ENCODE data around the gene TMF1. TPM values are rescaled to one million over a fixed set of nuclear protein-coding genes. Genes with fewer than 3 reads are reported as not detected.

Gene TMF1
- total and polyA plus RNA-seq, 10 of the 15 experiments (the other 5 are each of a cell fraction or from before 2014, with no cell fraction given): 7.1 to 24.5 (median 18.6) TPM

- TF ChIP-seq E2F8 (IDR thresholded peaks at IDR 0.05; ENCODE audit: low read depth, partially characterized antibody): no peak
Observed at GRCh38 chr3:68974711-68975110, 77.4 kb downstream of the TMF1 start (continued).

- DNase-seq (ENCODE audit: low read depth, low spot score) (no peak), ATAC-seq (peak; percentile 20), FAIRE-seq (no peak)
- Histone ChIP-seq H3K27ac (ENCODE audit: control insufficient read depth, insufficient read depth) (no peak overlapping the region), H4K20me1 (ENCODE audit: control insufficient read depth, insufficient read depth) (no peaks in the 10 kb centered on the region), H3K9ac (ENCODE audit: control insufficient read depth, insufficient read depth, low read length) (no peak overlapping the region), H3K4me3 (no peak overlapping the region), H3K36me3 (ENCODE audit: control insufficient read depth in 2 of 2, insufficient read depth in 2 of 2, low read length in 1 of 2) (no peaks in the 10 kb centered on the region; a peak in 1 of 4 replicates), H3K4me1 (ENCODE audit: control insufficient read depth, insufficient read depth, low read length) (no peaks in the 10 kb centered on the region), H3K4me2 (ENCODE audit: control insufficient read depth, insufficient read depth) (no peak overlapping the region), H3K9me3 (replicated peaks; ENCODE audit: control insufficient read depth, insufficient read depth, low read length) (no peaks in the 10 kb centered on the region), H3K79me2 (ENCODE audit: control insufficient read depth, insufficient read depth, low read length) (no peaks in the 10 kb centered on the region), H3K27me3 (replicated peaks in 1 of 2; ENCODE audit: control insufficient read depth in 2 of 2, insufficient read depth in 2 of 2, low read length in 1 of 2) (peaks cover 0 to 2% of the 10 kb centered on the region in 2 experiments; a peak in 1 of 4 replicates), H2AFZ (ENCODE audit: control insufficient read depth, low read depth, low read length) (no peak overlapping the region)
- BruUV-seq (replicated peaks): no TSS peak
- ChIA-PET CTCF (interaction anchor here (1.6 to 2.1 kb wide), 2 partner anchors 46 to 81 kb away, joined by 3 to 8 read pairs; no protein-coding TSS in a partner anchor), POLR2A (no interaction called here), RAD21 (ENCODE audit: unreplicated experiment) (interaction anchor here (1.1 kb wide), 1 partner anchor 72 kb away, joined by 3 read pairs; no protein-coding TSS in a partner anchor), SMC1A (ENCODE audit: uncharacterized antibody, unreplicated experiment) (no interaction called here)
- intact Hi-C loops (cut with micrococcal nuclease; ENCODE audit: unreplicated experiment) (loop anchor here (10.0 kb wide), 1 partner anchor 1589 kb away; no protein-coding TSS in a partner anchor), in situ Hi-C loops (cut with MboI) (no loop called here)
- 53% methylated on average over 7 of the region's 7 CpGs for WGBS (ENCODE audit: insufficient coverage, insufficient replicate concordance, low lambda C conversion rate, missing lambda C conversion rate)
- TF ChIP-seq RAD51 (IDR thresholded peaks at IDR 0.05) (no peak), SMAD5 (IDR thresholded peaks at IDR 0.05; ENCODE audit: low read depth) (no peak), ATF7 (IDR thresholded peaks at IDR 0.05; ENCODE audit: low read depth) (no peak), USF1 (IDR thresholded peaks at IDR 0.05; ENCODE audit: borderline replicate concordance, extremely low read length, insufficient read depth, low read depth, low read length) (no peak), LARP7 (IDR thresholded peaks at IDR 0.05) (no peak), WRNIP1 (IDR thresholded peaks at IDR 0.05; ENCODE audit: borderline replicate concordance, low read depth, low read length) (no peak), SUZ12 (IDR thresholded peaks at IDR 0.05; ENCODE audit: unreplicated experiment) (no peak), MAX (IDR thresholded peaks at IDR 0.05; ENCODE audit: low read depth, low read length) (no peak), USF2 (IDR thresholded peaks at IDR 0.05; ENCODE audit: borderline replicate concordance, low read depth, low read length) (no peak), ZNF592 (IDR thresholded peaks at IDR 0.05) (no peak), MTA3 (IDR thresholded peaks at IDR 0.05; ENCODE audit: borderline replicate concordance, low read length) (no peak)
Observed at GRCh38 chr3:68973639-68974038, 78.5 kb downstream of the TMF1 start.

All from GM12878 (cell line).